ENCODE results near the gene TEX26.

The TEX26 gene

GRCh38 chr13:30982506-30982905 is 50.0 kb downstream of the TEX26 start:
- no peak for DNase-seq

- no peak for DNase-seq
Observed at GRCh38 chr13:30982906-30983305, 50.5 kb downstream of the TEX26 start.

- DNase-seq, result no peak
Observed at GRCh38 chr13:30983431-30983830, 51.0 kb downstream of the TEX26 start.

GRCh38 chr13:30984620-30985019 is 52.2 kb downstream of the TEX26 start:
- DNase-seq, result no peak

- DNase-seq, result no peak
Observed at GRCh38 chr13:30985637-30986205, 53.3 kb downstream of the TEX26 start.

- DNase-seq, result no peak
Observed at GRCh38 chr13:30991184-30991583, 58.7 kb downstream of the TEX26 start.

- DNase-seq, result no peak
Observed at GRCh38 chr13:30991922-30992321, 59.5 kb downstream of the TEX26 start.

GRCh38 chr13:30995331-30995730 is 62.9 kb downstream of the TEX26 start:
- DNase-seq, result no peak

GRCh38 chr13:30997697-30998096 is 65.2 kb downstream of the TEX26 start:
- DNase-seq, result no peak

GRCh38 chr13:30998136-30999088 is 66.0 kb downstream of the TEX26 start:
- no peak for DNase-seq

- no peak for DNase-seq
Observed at GRCh38 chr13:31000889-31001288, 68.4 kb downstream of the TEX26 start.

- DNase-seq, result no peak
Observed at GRCh38 chr13:31001647-31002046, 69.2 kb downstream of the TEX26 start.

GRCh38 chr13:31005066-31005465 is 72.6 kb downstream of the TEX26 start:
- DNase-seq, result no peak

GRCh38 chr13:31007417-31007816 is 75.0 kb downstream of the TEX26 start:
- DNase-seq, result no peak

- no peak for DNase-seq
Observed at GRCh38 chr13:31008400-31009115, 76.1 kb downstream of the TEX26 start.

GRCh38 chr13:31009166-31009565 is 76.7 kb downstream of the TEX26 start:
- DNase-seq, result no peak

- no peak for DNase-seq
Observed at GRCh38 chr13:31010296-31010695, 77.8 kb downstream of the TEX26 start.

- DNase-seq, result no peak
Observed at GRCh38 chr13:31011193-31011860, 78.9 kb downstream of the TEX26 start.

- DNase-seq, result no peak
Observed at GRCh38 chr13:31011901-31012654, 79.6 kb downstream of the TEX26 start.

- DNase-seq, result no peak
Observed at GRCh38 chr13:31012655-31013024, 80.2 kb downstream of the TEX26 start.

- no peak for DNase-seq
Observed at GRCh38 chr13:31014456-31014855, 82.0 kb downstream of the TEX26 start.

GRCh38 chr13:31015199-31015598 is 82.7 kb downstream of the TEX26 start:
- no peak for DNase-seq

Measured in CD4-positive, alpha-beta T cell treated with Interleukin-10 for 1 hour (primary cell).